Activated CD8-positive, alpha-beta T cell treated with anti-CD3 and anti-CD28 coated beads for 36 hours (primary cell): ENCODE data around the gene ZNF385B. TPM values are rescaled to one million over a fixed set of nuclear protein-coding genes. Genes with fewer than 3 reads are reported as not detected.

Source experiments
- ATAC-seq: fragments of 200-7000 bp; cut with Tn5 transposase; one replicate; pipeline ENCODE4 v1.10.0; 2021; ENCODE audit warnings: mild to moderate bottlenecking, moderate library complexity
- CTCF ChIA-PET: fragments of 350-600 bp; sonication (Branson Sonifier 250); formaldehyde crosslinking; loops from one replicate; lab custom pipeline; 2021; ENCODE audit warnings: antibody characterized with exemption; lab: Charles Lee
- POLR2A ChIA-PET: fragments of 350-600 bp; sonication (Branson Sonifier 250); formaldehyde crosslinking; loops from one replicate; lab custom pipeline; 2021; ENCODE audit warnings: antibody characterized with exemption; lab: Charles Lee
- DNase-seq: peaks from one replicate; pipeline ENCODE4 v3.0.0-alpha.2; 2020
- H3K27ac Mint-ChIP-seq: one replicate; pipeline ENCODE4 v1.8.0; 2021; ENCODE audit warnings: mild to moderate bottlenecking, mixed read lengths
- H3K27me3 Mint-ChIP-seq: one replicate; pipeline ENCODE4 v1.8.0; 2021; ENCODE audit warnings: mixed read lengths
- H3K36me3 Mint-ChIP-seq: one replicate; pipeline ENCODE4 v1.8.0; 2021; ENCODE audit warnings: low read depth, mixed read lengths
- H3K4me1 Mint-ChIP-seq: one replicate; pipeline ENCODE4 v1.8.0; 2021; ENCODE audit warnings: low read depth, mixed read lengths
- H3K4me3 Mint-ChIP-seq: one replicate; pipeline ENCODE4 v1.8.0; 2021; ENCODE audit warnings: mild to moderate bottlenecking, moderate library complexity, mixed read lengths
- H3K9me3 Mint-ChIP-seq: one replicate; pipeline ENCODE4 v1.8.0; 2021; ENCODE audit warnings: mixed read lengths
- intact Hi-C: fragments of 100-400 bp; cut with micrococcal nuclease; formaldehyde crosslinking; loops from one replicate; pipeline ENCODE4 v1.10.0; 2022
- total RNA-seq, 2 experiments: library from RNA; stranded (reverse); gene quantifications; one replicate each; pipeline ENCODE4 v1.2.3, GENCODE V29; 2021
- TF ChIP-seq, protein P1 (sequence below): fragments of 200-600 bp; IDR thresholded peaks from one replicate; pipeline ENCODE4 v1.8.0; 2022; ENCODE audit warnings: antibody characterized with exemption, mild to moderate bottlenecking

ZNF385B gene
- total RNA-seq, 2 experiments from 2014 or later, result not detected

DNA sequence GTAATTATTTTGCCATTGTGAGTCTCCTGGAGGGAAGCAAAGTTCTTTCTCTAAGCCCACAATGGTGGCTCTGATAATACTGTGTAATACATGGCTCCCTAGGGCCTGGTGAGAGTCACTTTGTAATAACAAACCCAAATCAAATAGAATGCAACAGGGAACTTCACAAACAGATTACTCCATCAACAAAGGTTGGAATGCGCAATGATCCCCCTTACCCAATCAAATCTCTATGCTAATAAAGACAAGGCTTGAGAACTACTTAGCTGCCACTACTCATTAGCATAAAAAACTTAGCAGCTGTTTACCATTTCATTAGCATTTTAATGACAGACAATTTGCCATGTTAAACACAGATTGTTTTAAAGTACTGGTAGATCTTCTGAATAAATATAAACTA, 311.2 kb downstream of the ZNF385B start:
- Mint-ChIP-seq H3K27ac (no peak overlapping the region), H3K4me3 (no peak overlapping the region), H3K36me3 (no peaks in the 10 kb centered on the region), H3K27me3 (no peaks in the 10 kb centered on the region), H3K4me1 (no peaks in the 10 kb centered on the region), H3K9me3 (no peaks in the 10 kb centered on the region)
- CTCF ChIA-PET, result no interaction called here
- intact Hi-C loops, result no loop called here
- TF ChIP-seq, protein P1, sequence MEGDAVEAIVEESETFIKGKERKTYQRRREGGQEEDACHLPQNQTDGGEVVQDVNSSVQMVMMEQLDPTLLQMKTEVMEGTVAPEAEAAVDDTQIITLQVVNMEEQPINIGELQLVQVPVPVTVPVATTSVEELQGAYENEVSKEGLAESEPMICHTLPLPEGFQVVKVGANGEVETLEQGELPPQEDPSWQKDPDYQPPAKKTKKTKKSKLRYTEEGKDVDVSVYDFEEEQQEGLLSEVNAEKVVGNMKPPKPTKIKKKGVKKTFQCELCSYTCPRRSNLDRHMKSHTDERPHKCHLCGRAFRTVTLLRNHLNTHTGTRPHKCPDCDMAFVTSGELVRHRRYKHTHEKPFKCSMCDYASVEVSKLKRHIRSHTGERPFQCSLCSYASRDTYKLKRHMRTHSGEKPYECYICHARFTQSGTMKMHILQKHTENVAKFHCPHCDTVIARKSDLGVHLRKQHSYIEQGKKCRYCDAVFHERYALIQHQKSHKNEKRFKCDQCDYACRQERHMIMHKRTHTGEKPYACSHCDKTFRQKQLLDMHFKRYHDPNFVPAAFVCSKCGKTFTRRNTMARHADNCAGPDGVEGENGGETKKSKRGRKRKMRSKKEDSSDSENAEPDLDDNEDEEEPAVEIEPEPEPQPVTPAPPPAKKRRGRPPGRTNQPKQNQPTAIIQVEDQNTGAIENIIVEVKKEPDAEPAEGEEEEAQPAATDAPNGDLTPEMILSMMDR, result no peak
- DNase-seq (no peak), ATAC-seq (no peak)
- POLR2A ChIA-PET, result no interaction called here

DNA sequence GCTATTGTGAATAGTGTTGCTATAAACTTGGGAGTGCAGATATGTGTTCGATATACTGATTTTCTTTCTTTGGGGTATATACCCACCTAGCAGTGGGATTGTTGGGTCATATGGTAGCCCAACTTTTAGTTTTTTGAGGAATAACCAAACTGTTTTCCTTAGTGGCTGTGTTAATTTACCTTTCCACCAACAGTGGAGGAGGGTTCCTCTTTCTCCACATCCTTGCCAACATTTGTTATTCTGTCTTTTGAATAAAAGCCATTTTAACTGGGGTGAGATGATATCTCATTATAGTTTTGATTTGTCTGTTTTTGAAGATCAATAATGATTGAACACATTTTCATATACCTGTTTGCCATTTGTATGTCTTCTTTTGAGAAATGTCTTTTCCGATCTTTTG, 314.8 kb downstream of the ZNF385B start:
- ChIA-PET POLR2A (interaction anchor here (0.6 kb wide), 2 partner anchors 10 to 850 kb away, joined by 3 read pairs; no protein-coding TSS in a partner anchor), CTCF (no interaction called here)
- TF ChIP-seq, protein P1, result no peak
- H3K27ac Mint-ChIP-seq, result no peak overlapping the region
- H3K4me3 Mint-ChIP-seq, result no peak overlapping the region
- DNase-seq, result no peak
- H3K9me3 Mint-ChIP-seq, result no peaks in the 10 kb centered on the region
- H3K36me3 Mint-ChIP-seq, result no peaks in the 10 kb centered on the region
- no peak for ATAC-seq
- H3K4me1 Mint-ChIP-seq, result no peaks in the 10 kb centered on the region
- no peaks in the 10 kb centered on the region for H3K27me3 Mint-ChIP-seq
- intact Hi-C loops, result no loop called here

DNA sequence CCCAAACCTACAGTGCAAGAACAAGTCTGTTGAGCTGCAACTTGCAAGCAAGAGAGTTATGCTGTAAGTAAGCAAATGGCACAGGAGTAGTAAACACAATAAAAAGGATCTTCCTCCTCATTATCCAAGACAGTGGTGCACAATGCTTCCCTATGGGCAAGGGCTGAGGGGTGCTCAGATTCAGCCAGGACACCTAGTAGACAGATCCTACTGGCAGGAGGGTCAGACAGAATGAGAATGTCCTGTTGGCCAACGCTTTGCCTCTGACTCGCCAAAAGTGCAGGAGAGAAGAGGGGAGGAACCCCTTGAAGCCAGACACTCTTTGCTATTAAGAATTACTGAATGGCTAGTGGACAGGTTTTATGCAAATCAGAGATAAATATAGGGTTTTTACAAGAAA, 316.4 kb downstream of the ZNF385B start:
- Mint-ChIP-seq H3K9me3 (no peaks in the 10 kb centered on the region), H3K27ac (no peak overlapping the region), H3K27me3 (no peaks in the 10 kb centered on the region), H3K4me1 (no peaks in the 10 kb centered on the region), H3K4me3 (no peak overlapping the region), H3K36me3 (no peaks in the 10 kb centered on the region)
- intact Hi-C loops, result no loop called here
- ChIA-PET POLR2A (no interaction called here), CTCF (no interaction called here)
- DNase-seq (no peak), ATAC-seq (no peak)
- TF ChIP-seq, protein P1, result no peak

DNA sequence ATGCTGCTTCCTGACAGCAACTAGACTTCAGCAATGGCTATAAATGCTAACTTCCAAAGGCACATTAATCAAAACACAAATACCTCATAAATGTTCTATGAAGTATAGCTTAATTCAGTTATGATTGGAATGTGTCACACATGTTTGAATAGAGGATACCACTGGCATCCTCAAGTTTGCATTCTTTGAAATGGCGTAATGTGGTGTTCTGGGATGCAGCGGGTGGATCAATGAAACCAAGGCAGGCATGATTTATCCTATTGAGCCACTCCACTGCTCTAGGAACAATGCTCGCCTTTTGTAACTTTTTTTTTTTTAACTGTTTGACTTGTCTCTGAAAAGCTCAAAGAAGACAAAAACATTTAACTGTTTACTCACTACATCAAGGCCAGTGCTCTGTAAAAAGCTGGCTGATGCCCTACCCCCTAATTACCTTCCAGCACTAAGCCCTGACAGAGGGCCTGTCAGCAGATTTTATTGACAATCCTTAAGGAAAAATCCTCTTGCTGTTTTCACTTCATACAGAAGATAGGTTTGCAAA, 318.0 kb downstream of the ZNF385B start:
- no peaks in the 10 kb centered on the region for H3K36me3 Mint-ChIP-seq
- H3K27me3 Mint-ChIP-seq, result no peaks in the 10 kb centered on the region
- no peak for ATAC-seq
- H3K4me3 Mint-ChIP-seq, result no peak overlapping the region
- H3K4me1 Mint-ChIP-seq, result no peaks in the 10 kb centered on the region
- CTCF ChIA-PET, result no interaction called here
- intact Hi-C loops, result no loop called here
- TF ChIP-seq, protein P1, result no peak
- H3K27ac Mint-ChIP-seq, result no peak overlapping the region
- no peak for DNase-seq
- peaks cover 4% of the 10 kb centered on the region for H3K9me3 Mint-ChIP-seq
- POLR2A ChIA-PET, result no interaction called here

DNA sequence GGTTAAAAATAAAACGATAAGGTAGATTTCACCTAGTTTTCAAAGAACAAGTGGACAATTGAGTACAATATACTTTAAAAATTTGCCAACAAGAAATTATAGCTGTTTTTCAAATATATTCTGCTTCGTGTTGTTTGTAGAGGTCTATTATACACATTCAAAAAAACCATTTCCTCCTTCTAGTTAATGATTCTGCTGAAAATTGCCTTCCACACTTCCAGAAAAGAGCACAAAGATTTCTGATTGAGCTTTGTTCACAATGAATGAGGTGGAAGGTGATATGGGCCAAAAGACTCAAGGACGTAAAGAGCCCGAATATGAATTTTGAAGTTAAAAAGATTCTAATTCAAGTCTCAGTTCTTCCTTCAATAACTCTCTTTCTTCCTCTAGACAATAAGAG, 319.8 kb downstream of the ZNF385B start:
- Mint-ChIP-seq H3K27me3 (no peaks in the 10 kb centered on the region), H3K27ac (no peak overlapping the region), H3K9me3 (peaks cover 7% of the 10 kb centered on the region), H3K36me3 (no peaks in the 10 kb centered on the region), H3K4me3 (no peak overlapping the region), H3K4me1 (no peaks in the 10 kb centered on the region)
- ATAC-seq (no peak), DNase-seq (no peak)
- intact Hi-C loops, result no loop called here
- TF ChIP-seq, protein P1, result no peak
- POLR2A ChIA-PET, result no interaction called here
- CTCF ChIA-PET, result no interaction called here
